HepG2 (cell line): ENCODE data around the gene SEMA3B. TPM values are rescaled to one million over a fixed set of nuclear protein-coding genes. Genes with fewer than 3 reads are reported as not detected.

Experiments
- CAMTA2 ChIP-seq: sonication (generic); formaldehyde crosslinking; IDR thresholded peaks from 2 replicates; pipeline ENCODE4 v1.4.0; 2020; ENCODE audit warnings: mild to moderate bottlenecking, missing genetic modification reagents, borderline replicate concordance
- GABPB1 ChIP-seq: IDR thresholded peaks from 2 replicates; pipeline ENCODE4 v1.6.1; 2016; ENCODE audit warnings: mild to moderate bottlenecking, missing genetic modification reagents, moderate library complexity, missing compliant biosample characterization
- GATAD1 ChIP-seq: IDR thresholded peaks from 2 replicates; pipeline ENCODE4 v1.6.1; 2016; ENCODE audit warnings: missing genetic modification reagents, missing compliant biosample characterization
- ISL2 ChIP-seq: sonication (generic); formaldehyde crosslinking; IDR thresholded peaks from 2 replicates; pipeline ENCODE4 v1.5.0; 2020; ENCODE audit warnings: missing genetic modification reagents
- MXD1 ChIP-seq: sonication (generic); formaldehyde crosslinking; IDR thresholded peaks from 2 replicates; pipeline ENCODE4 v1.4.0; 2020; ENCODE audit warnings: mild to moderate bottlenecking, missing genetic modification reagents
- MYNN ChIP-seq: sonication (generic); formaldehyde crosslinking; IDR thresholded peaks from 2 replicates; pipeline ENCODE4 v1.4.0; 2020; ENCODE audit warnings: mild to moderate bottlenecking, low read depth, missing genetic modification reagents
- PRMT3 ChIP-seq: sonication (generic); formaldehyde crosslinking; IDR thresholded peaks from 2 replicates; pipeline ENCODE4 v1.8.1; 2022; ENCODE audit warnings: low read depth, mild to moderate bottlenecking, moderate library complexity, missing genetic modification reagents, borderline replicate concordance
- RXRB ChIP-seq: IDR thresholded peaks from 2 replicates; pipeline ENCODE4 v1.6.1; 2016; ENCODE audit warnings: borderline replicate concordance, missing genetic modification reagents, missing compliant biosample characterization
- SIN3A ChIP-seq: IDR thresholded peaks from 2 replicates; pipeline ENCODE4 v1.6.1; 2011; ENCODE audit warnings: low read depth, mild to moderate bottlenecking, control low read depth, low read length, borderline replicate concordance
- U2AF2 ChIP-seq: fragments of 200-400 bp; formaldehyde crosslinking; IDR thresholded peaks from 2 replicates; pipeline ENCODE4 v1.6.1; 2017; ENCODE audit warnings: low read depth, mild to moderate bottlenecking, low read length
- ZFP36L1 ChIP-seq: sonication (generic); formaldehyde crosslinking; IDR thresholded peaks from 2 replicates; pipeline ENCODE4 v1.8.0; 2022; ENCODE audit warnings: mild to moderate bottlenecking, missing genetic modification reagents, moderate library complexity
- ZNF605 ChIP-seq: sonication (generic); formaldehyde crosslinking; IDR thresholded peaks from 2 replicates; pipeline ENCODE4 v1.8.0; 2022; ENCODE audit warnings: mild to moderate bottlenecking, missing genetic modification reagents
- ZNF83 ChIP-seq: sonication (generic); formaldehyde crosslinking; IDR thresholded peaks from 2 replicates; pipeline ENCODE4 v1.4.0; 2020; ENCODE audit warnings: missing genetic modification reagents, mild to moderate bottlenecking, borderline replicate concordance
- polyA plus RNA-seq, 8 experiments: library from polyadenylated mRNA; depleted of rRNA in 3 of 8; stranded (reverse) in 7 of 8; unstranded in 1 of 8; fragments of >200 nt; fragmentation: Illumina TruSeq in 4 of 8; extraction: Trizol in 4 of 8; gene quantifications; 2 replicates each; pipeline versions ENCODE4 v1.2.1 to v1.2.3, GENCODE V29; 2011 to 2016; ENCODE audit warnings: low read depth in 4 of 8, missing spikeins in 1 of 8, mixed read lengths in 1 of 8; ENCODE audit not compliant: insufficient read depth in 1 of 8
- total RNA-seq, 5 experiments: library from RNA; depleted of rRNA; stranded (reverse); fragments of >200 nt; fragmentation: Illumina TruSeq; extraction: Trizol; gene quantifications; 2 replicates each; pipeline ENCODE4 v1.2.3, GENCODE V29; 2016; ENCODE audit warnings: low read depth in 1 of 5
- TF ChIP-seq, protein P1 (sequence below): sonication (generic); formaldehyde crosslinking; IDR thresholded peaks from 2 replicates; pipeline ENCODE4 v1.9.0; 2021; ENCODE audit warnings: mild to moderate bottlenecking, missing genetic modification reagents
- TF ChIP-seq, protein P2 (sequence below), 2 experiments: IDR thresholded peaks; 2 replicates each; pipeline ENCODE4 v1.6.1; 2011 to 2012; ENCODE audit warnings: low read length in 2 of 2, borderline replicate concordance in 1 of 2, low read depth in 1 of 2, mild to moderate bottlenecking in 1 of 2, moderate library complexity in 1 of 2
- TF ChIP-seq, protein P3 (sequence below): IDR thresholded peaks from 2 replicates; pipeline ENCODE4 v1.6.1; 2016; ENCODE audit warnings: mild to moderate bottlenecking

Gene SEMA3B
- total and polyA plus RNA-seq, 2 of the 13 experiments (the other 11 are each of a cell fraction or from before 2014, with no cell fraction given) = 93.2 to 158 TPM

DNA sequence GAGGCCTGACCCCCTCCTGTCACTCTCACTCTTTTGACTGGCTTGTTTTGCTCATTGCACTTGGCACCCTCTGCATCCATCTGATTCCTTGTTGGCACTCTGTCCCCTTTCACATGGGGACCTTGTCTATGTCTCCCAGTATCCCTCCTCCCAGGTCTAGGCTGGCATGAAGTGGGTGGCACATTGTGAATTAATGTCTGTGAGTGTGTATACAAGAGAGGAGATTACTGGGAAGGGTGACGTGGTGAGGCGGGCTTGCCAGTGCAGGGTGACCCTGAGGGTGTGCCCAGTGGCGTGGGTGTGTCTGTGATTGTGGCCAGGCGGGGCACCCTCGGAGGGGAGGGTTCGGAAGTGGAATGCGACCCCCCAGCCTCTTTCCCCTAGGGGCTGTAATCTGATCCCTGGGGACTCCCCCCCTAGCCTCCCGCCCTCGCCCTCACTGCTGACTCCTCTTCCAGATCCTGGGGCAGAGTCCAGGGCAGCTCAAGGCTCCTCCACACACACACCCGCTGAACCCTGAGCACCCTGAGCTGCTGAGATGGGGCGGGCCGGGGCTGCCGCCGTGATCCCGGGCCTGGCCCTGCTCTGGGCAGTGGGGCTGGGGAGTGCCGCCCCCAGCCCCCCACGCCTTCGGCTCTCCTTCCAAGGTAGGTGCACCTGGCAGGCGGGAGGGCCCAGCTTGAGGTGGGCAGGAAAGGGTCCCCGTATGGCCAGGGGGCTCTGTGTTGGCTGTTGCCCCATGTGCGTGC lies at the start of gene SEMA3B (continued):
- TF ChIP-seq ZNF605 (peak; percentile 67; the same call in 1 of the 2 replicates), CAMTA2 (CRISPR knock-in tag) (no peak), ZNF83 (CRISPR knock-in tag) (no peak), U2AF2 (no peak), SIN3A (peak; percentile 3; the same call in 1 of the 2 replicates), PRMT3 (CRISPR knock-in tag) (0 out of 2 replicates have a peak, but pooled peaks have one; percentile 56), GATAD1 (CRISPR knock-in tag) (peak; percentile 32; the same call in 1 of the 2 replicates), ZFP36L1 (no peak), MXD1 (peak; percentile 53), ISL2 (no peak), RXRB (peak; percentile 48), GABPB1 (CRISPR knock-in tag) (peak; percentile 43; the same call in 1 of the 2 replicates), MYNN (no peak)
- TF ChIP-seq, protein P1, sequence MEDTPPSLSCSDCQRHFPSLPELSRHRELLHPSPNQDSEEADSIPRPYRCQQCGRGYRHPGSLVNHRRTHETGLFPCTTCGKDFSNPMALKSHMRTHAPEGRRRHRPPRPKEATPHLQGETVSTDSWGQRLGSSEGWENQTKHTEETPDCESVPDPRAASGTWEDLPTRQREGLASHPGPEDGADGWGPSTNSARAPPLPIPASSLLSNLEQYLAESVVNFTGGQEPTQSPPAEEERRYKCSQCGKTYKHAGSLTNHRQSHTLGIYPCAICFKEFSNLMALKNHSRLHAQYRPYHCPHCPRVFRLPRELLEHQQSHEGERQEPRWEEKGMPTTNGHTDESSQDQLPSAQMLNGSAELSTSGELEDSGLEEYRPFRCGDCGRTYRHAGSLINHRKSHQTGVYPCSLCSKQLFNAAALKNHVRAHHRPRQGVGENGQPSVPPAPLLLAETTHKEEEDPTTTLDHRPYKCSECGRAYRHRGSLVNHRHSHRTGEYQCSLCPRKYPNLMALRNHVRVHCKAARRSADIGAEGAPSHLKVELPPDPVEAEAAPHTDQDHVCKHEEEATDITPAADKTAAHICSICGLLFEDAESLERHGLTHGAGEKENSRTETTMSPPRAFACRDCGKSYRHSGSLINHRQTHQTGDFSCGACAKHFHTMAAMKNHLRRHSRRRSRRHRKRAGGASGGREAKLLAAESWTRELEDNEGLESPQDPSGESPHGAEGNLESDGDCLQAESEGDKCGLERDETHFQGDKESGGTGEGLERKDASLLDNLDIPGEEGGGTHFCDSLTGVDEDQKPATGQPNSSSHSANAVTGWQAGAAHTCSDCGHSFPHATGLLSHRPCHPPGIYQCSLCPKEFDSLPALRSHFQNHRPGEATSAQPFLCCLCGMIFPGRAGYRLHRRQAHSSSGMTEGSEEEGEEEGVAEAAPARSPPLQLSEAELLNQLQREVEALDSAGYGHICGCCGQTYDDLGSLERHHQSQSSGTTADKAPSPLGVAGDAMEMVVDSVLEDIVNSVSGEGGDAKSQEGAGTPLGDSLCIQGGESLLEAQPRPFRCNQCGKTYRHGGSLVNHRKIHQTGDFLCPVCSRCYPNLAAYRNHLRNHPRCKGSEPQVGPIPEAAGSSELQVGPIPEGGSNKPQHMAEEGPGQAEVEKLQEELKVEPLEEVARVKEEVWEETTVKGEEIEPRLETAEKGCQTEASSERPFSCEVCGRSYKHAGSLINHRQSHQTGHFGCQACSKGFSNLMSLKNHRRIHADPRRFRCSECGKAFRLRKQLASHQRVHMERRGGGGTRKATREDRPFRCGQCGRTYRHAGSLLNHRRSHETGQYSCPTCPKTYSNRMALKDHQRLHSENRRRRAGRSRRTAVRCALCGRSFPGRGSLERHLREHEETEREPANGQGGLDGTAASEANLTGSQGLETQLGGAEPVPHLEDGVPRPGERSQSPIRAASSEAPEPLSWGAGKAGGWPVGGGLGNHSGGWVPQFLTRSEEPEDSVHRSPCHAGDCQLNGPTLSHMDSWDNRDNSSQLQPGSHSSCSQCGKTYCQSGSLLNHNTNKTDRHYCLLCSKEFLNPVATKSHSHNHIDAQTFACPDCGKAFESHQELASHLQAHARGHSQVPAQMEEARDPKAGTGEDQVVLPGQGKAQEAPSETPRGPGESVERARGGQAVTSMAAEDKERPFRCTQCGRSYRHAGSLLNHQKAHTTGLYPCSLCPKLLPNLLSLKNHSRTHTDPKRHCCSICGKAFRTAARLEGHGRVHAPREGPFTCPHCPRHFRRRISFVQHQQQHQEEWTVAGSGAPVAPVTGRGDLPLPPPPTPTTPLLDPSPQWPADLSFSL (CRISPR knock-in tag) = no peak
- TF ChIP-seq, protein P2, sequence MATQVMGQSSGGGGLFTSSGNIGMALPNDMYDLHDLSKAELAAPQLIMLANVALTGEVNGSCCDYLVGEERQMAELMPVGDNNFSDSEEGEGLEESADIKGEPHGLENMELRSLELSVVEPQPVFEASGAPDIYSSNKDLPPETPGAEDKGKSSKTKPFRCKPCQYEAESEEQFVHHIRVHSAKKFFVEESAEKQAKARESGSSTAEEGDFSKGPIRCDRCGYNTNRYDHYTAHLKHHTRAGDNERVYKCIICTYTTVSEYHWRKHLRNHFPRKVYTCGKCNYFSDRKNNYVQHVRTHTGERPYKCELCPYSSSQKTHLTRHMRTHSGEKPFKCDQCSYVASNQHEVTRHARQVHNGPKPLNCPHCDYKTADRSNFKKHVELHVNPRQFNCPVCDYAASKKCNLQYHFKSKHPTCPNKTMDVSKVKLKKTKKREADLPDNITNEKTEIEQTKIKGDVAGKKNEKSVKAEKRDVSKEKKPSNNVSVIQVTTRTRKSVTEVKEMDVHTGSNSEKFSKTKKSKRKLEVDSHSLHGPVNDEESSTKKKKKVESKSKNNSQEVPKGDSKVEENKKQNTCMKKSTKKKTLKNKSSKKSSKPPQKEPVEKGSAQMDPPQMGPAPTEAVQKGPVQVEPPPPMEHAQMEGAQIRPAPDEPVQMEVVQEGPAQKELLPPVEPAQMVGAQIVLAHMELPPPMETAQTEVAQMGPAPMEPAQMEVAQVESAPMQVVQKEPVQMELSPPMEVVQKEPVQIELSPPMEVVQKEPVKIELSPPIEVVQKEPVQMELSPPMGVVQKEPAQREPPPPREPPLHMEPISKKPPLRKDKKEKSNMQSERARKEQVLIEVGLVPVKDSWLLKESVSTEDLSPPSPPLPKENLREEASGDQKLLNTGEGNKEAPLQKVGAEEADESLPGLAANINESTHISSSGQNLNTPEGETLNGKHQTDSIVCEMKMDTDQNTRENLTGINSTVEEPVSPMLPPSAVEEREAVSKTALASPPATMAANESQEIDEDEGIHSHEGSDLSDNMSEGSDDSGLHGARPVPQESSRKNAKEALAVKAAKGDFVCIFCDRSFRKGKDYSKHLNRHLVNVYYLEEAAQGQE (IDR thresholded peaks at IDR 0.05; ENCODE audit: borderline replicate concordance in 1 of 2, low read depth in 1 of 2, low read length in 2 of 2) = 0 out of 4 replicates have a peak, but pooled peaks of 1 of the 2 experiments have one; percentile 24
- TF ChIP-seq, protein P3, sequence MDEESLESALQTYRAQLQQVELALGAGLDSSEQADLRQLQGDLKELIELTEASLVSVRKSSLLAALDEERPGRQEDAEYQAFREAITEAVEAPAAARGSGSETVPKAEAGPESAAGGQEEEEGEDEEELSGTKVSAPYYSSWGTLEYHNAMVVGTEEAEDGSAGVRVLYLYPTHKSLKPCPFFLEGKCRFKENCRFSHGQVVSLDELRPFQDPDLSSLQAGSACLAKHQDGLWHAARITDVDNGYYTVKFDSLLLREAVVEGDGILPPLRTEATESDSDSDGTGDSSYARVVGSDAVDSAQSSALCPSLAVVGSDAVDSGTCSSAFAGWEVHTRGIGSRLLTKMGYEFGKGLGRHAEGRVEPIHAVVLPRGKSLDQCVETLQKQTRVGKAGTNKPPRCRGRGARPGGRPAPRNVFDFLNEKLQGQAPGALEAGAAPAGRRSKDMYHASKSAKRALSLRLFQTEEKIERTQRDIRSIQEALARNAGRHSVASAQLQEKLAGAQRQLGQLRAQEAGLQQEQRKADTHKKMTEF (CRISPR knock-in tag) = peak; percentile 43; the same call in 1 of the 2 replicates
